Stimulated activated effector memory CD8-positive, alpha-beta T cell treated with anti-CD3 and anti-CD28 coated beads, Interleukin-12 subunit alpha, Interleukin-12 subunit beta, amount 100 ng/mL, for 72 hours (primary cell): ENCODE data around the gene TEX2.
A peak's percentile ranks its signal among the peaks of the same experiment; 100 is the strongest.

Experiments used
- ATAC-seq: fragments of 150-1000 bp; cut with Tn5 transposase; 2 replicates; pipeline ENCODE4 v1.10.0; 2021
- DNase-seq, 2 donors: peaks; one replicate each; pipeline ENCODE4 v3.0.0; 2021 to 2022; ENCODE audit warnings: low spot score in 2 of 2
- H3K27ac Mint-ChIP-seq: one replicate; pipeline ENCODE4 v1.8.0; 2022; ENCODE audit warnings: mild to moderate bottlenecking, mixed read lengths
- H3K36me3 Mint-ChIP-seq: one replicate; pipeline ENCODE4 v1.8.0; 2022; ENCODE audit warnings: mild to moderate bottlenecking, mixed read lengths
- H3K4me1 Mint-ChIP-seq: one replicate; pipeline ENCODE4 v1.8.0; 2022; ENCODE audit warnings: mixed read lengths
- H3K4me3 Mint-ChIP-seq: one replicate; pipeline ENCODE4 v1.8.0; 2022; ENCODE audit warnings: mild to moderate bottlenecking, mixed read lengths
- H3K9me3 Mint-ChIP-seq: one replicate; pipeline ENCODE4 v1.8.0; 2022; ENCODE audit warnings: mixed read lengths

The TEX2 gene

DNA sequence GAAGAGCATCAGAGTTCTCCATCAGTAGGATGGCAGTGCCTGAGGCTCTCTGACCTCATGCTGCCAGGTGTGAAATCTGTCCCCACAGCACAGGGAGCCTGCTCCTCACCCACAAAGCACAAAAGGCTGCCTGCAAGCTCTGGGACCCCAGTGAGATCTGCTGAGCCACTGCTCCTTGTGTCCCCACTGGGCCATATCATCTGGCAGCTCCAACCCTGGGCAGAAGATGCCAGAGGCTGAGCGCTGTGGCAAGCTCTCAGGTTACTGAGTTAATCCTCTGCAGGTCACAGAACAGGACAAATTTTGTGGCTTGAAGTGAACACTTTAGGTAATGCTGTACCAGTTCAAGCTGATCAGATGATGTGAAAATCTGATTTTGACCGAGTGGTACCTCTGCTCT, 106.4 kb downstream of the TEX2 start:
- ATAC-seq (no peak), DNase-seq (no peak)
- Mint-ChIP-seq H3K4me3 (no peak overlapping the region), H3K4me1 (no peaks in the 10 kb centered on the region), H3K27ac (no peak overlapping the region), H3K36me3 (peaks cover 18% of the 10 kb centered on the region), H3K9me3 (no peaks in the 10 kb centered on the region)

DNA sequence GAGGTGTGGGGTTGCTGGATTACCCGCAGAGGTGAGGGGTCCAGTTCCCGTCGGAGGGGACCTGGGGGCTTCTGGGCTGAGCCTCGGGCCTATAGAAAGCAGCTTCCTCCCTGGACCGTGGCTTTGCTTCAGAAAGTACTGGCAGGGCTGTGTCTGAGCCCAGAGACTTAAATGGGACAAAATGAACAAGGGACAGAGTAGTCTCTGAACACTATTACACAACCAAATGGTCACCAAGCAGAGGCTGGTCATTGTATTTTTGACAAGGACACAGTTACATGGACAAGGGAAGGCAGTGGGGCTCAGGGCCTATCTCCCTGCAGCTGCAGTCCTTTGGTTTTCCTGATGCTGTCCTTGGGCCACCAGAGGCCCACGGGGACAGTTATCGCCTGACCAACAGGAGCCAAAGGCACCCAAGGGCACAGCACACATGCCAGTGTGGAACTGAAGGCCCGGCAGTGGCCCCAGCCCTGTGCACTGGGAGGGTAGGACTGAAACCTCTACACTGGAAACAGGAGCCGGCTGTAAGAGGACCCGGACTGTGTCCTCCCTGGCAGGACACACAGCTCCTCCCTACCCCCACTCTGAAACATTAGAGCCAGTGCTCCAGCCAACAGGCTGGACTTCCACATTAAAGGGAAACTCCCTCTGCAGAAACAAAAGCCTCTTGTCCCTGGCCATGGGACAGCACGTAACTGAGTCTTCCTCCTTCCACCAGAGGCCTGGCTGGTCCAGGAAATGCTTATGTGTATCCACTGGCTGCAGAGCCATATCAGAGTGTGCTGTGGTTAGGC, 107.1 kb downstream of the TEX2 start:
- Mint-ChIP-seq H3K4me1 (no peaks in the 10 kb centered on the region), H3K27ac (peak overlapping the region; percentile 18), H3K36me3 (peaks cover 18% of the 10 kb centered on the region), H3K9me3 (no peaks in the 10 kb centered on the region), H3K4me3 (no peak overlapping the region)
- ATAC-seq (no peak), DNase-seq (no peak)

DNA sequence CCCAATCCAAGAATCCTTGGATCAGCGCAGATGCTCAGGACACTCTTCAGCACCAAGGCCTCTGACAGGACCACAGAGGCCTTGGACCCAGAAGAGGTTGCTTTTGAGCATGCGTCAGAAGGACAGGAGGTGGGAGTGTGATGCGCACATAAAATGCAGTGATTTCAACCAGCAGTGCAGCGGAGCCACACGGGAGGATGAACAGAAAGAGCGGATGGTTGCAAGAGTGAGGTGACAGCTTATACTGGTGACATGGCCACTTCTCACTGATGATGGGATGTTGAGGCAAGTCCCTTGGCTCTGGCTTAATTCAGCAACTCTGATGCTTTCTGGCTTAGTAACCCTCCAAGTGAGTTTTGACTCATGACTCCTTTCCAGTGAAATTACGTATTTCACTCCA, 107.9 kb downstream of the TEX2 start:
- Mint-ChIP-seq H3K36me3 (peaks cover 18% of the 10 kb centered on the region), H3K4me1 (no peaks in the 10 kb centered on the region), H3K4me3 (no peak overlapping the region), H3K9me3 (no peaks in the 10 kb centered on the region), H3K27ac (peak overlapping the region; percentile 18)
- DNase-seq (no peak), ATAC-seq (peak; percentile 66)

DNA sequence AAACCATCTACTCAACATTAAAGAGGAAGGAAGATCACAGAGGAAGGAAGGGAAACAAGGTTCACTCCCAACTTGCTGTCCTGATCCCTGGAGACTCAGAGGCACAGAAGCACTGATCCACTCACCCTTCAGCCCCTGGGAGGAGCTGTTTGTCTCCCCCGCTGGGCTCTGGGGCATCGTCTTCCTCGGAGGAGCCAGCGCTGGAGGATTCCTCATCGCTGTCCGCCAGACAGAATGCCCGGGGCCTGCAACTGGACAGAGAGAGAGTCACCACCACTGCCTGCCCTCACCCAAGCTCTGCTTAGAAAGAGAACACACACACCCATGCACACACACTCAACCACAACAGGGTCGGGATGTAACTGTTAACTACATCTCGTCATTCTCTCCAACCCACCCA, 108.3 kb downstream of the TEX2 start:
- DNase-seq (no peak), ATAC-seq (no peak)
- Mint-ChIP-seq H3K36me3 (peaks cover 18% of the 10 kb centered on the region), H3K9me3 (no peaks in the 10 kb centered on the region), H3K4me1 (no peaks in the 10 kb centered on the region), H3K4me3 (no peak overlapping the region), H3K27ac (peak overlapping the region; percentile 18)

DNA sequence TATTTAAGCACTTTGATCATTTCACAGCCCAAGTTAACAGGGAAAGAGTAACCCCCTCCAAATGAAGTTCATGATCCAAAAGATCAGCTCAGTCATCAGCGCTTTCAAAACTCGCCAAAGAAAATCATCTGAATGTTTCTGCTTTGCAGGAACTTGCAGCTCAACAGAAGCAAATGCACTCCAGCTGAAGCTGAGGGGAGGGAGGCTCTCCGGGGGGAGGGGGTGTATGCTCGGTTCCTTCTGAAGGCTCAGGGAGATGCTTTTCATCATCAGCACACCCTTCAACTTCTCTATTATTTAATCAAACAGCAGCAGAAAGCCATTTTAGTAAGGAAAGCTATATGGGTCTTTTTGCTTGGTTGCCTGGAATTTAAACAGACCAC, 108.8 kb downstream of the TEX2 start:
- H3K9me3 Mint-ChIP-seq, result no peaks in the 10 kb centered on the region
- no peaks in the 10 kb centered on the region for H3K4me1 Mint-ChIP-seq
- ATAC-seq (no peak), DNase-seq (no peak)
- no peak overlapping the region for H3K4me3 Mint-ChIP-seq
- peaks cover 18% of the 10 kb centered on the region for H3K36me3 Mint-ChIP-seq
- H3K27ac Mint-ChIP-seq, result no peak overlapping the region

DNA sequence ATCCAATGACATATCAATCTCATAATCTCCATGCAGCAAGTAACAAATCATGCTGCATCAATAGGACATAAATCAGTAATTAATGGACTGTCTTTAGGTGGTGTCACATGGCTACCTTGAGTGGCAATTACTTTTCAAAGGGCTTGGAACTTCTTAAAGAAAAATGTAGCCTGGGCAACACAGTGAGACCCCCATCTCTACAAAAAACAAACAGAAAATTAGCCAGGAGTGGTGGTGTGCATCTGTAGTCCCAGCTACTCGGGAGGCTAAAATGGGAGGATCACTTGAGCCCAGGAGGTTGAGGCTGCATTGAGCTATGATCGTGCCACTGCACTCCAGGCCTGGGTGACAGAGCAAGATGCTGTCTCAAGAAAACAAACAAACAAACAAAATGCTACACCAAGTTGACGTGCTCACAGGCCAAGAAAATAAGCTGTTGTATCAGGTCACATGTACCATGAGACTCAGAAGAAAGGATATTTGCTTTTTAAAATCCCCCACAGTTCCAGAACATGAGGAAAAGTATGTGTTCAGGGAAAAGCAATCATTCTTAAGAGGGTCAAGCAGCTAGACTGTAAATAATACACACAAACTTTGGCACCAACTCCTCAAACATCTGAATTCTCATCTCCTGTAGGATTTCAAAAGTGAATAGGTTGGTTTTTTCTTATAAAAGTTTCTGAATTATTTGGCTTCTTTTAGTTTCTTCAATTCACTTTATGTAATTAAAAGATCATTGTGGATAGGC, 109.3 kb downstream of the TEX2 start:
- ATAC-seq (no peak), DNase-seq (no peak)
- Mint-ChIP-seq H3K9me3 (no peaks in the 10 kb centered on the region), H3K4me1 (peaks cover 2% of the 10 kb centered on the region), H3K27ac (no peak overlapping the region), H3K36me3 (peaks cover 18% of the 10 kb centered on the region), H3K4me3 (no peak overlapping the region)

DNA sequence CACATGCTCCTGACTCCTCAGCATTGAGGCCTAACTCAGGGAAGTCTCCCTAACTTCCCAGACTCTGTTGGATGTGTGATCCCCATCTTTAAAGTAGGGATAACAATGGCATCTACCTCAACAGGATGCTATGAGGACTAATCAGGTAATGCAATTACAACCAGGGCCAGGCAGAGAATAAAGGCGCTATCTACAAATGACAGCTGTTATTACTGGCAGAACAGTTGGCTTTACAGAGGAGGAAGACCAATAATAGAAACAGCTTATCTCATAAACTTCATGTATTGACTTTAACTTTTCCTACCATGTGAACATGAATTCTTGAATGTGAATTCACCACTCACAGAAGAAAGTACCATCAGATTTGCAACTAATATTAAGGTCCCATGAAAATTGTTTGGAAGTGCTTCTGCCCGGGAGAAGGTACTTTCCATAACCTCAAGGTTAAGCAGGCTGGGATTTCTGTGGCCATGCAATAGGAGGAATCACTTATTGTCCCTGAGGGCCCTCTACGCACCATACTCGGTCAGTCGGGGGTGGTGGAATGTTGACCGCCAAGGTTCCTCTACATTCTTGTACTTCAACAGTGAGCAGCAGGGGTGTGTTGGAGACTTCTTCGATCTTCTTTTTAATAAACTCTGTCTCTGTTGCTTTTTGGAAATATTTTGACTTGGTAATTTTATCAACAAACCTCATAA, 110.5 kb downstream of the TEX2 start:
- ATAC-seq, result no peak
- Mint-ChIP-seq H3K9me3 (no peaks in the 10 kb centered on the region), H3K4me3 (no peak overlapping the region), H3K36me3 (peaks cover 18% of the 10 kb centered on the region), H3K4me1 (peaks cover 10% of the 10 kb centered on the region), H3K27ac (no peak overlapping the region)
- DNase-seq, result no peak

DNA sequence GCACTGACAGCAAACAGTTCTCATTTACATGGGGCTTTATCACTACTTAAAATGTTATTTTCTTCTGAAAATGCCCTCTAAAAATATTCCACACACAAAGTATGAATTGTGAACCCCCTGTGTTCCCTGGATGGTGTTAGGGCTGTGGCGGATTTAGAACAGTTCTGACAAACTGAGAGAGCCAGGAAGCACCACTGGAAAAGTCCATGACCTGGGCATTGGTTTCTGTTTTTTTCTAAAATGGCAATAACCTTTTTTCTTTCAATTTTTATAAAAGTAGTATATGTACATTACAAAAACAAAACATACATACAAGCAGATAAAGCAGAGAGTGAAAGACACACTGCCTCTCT, 112.1 kb downstream of the TEX2 start:
- Mint-ChIP-seq H3K9me3 (no peaks in the 10 kb centered on the region), H3K4me3 (no peak overlapping the region), H3K36me3 (peaks cover 18% of the 10 kb centered on the region), H3K27ac (peak overlapping the region; percentile 65), H3K4me1 (peaks cover 23% of the 10 kb centered on the region)
- ATAC-seq, result no peak
- no peak for DNase-seq

DNA sequence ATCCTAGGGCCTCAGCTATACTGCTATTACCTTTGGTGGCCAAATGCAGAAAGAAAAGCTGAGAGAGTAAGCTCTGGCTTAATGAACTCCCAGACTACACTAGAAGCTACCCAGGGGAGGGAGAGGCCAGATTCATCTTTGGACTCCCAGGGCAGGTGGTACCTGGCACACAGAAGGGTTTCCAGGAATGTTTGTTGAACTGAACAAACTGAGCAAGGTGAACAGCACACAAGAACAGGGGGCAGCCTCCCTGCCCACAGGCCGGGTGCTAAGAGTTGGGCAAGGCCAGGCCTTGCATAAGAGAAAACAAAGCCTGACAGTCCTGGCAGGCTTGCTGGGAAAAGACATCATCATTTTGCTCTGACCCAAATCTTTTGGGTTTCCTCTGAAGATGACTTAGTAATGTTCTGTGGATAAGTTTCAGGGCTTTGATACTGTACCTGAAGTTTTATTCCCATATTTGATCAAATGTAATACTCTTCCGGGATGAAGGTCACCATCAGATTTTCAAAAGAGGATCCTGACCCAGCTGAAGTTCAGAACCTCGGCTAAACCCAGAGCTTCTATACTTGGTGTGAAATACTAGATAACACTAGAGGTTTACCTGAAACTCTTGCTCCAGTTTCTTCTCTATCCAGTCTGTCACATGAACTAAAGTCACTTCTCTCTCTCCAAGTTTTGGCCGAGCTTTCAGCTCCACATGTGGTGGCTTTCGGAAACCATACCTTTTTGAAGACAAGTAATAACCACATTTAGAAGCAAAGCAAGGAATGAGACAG, 112.6 kb downstream of the TEX2 start:
- no peaks in the 10 kb centered on the region for H3K9me3 Mint-ChIP-seq
- H3K27ac Mint-ChIP-seq, result peak overlapping the region; percentile 65
- DNase-seq (no peak), ATAC-seq (no peak)
- H3K36me3 Mint-ChIP-seq, result peaks cover 18% of the 10 kb centered on the region
- no peak overlapping the region for H3K4me3 Mint-ChIP-seq
- H3K4me1 Mint-ChIP-seq, result peaks cover 23% of the 10 kb centered on the region

DNA sequence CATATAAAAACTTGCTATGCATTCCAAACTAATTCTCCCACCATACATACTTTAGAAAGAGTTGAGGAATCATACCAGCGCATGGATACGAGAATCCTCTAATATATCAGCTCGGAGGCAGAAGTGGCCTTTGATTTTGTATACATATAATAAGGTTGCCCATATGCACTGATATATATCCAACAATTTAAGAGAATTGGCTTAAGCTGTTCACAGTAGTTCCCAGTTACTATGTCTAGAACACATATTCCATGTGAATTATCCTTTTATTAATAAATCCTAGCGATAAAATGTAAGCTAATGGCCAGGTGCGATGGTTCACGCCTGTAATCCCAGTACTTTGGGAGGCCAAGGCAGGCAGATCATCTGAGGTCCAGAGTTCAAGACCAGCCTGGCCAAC, 113.9 kb downstream of the TEX2 start:
- no peak overlapping the region for H3K27ac Mint-ChIP-seq
- H3K4me3 Mint-ChIP-seq, result no peak overlapping the region
- no peak for ATAC-seq
- H3K36me3 Mint-ChIP-seq, result peaks cover 18% of the 10 kb centered on the region
- DNase-seq, result no peak
- peaks cover 23% of the 10 kb centered on the region for H3K4me1 Mint-ChIP-seq
- no peaks in the 10 kb centered on the region for H3K9me3 Mint-ChIP-seq

DNA sequence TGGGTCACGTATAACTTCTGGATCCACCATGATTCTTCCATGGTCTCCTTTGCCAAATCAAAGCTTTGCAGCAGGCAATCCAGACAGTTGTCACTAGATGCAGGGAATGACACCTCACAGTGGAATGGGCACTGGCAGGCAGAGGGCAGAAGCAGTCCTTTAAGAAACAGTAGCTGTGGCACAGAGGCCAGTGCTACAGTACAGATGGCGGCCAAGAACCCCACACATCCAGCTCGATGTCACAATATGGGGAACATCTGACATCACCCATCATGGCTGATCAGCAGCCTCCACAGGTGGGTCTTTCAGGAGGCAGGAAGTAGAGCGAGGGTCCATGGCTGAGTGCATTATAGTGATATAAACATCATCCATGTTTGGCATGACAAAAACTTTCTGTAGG, 114.4 kb downstream of the TEX2 start:
- Mint-ChIP-seq H3K4me1 (peaks cover 23% of the 10 kb centered on the region), H3K4me3 (no peak overlapping the region), H3K36me3 (peaks cover 18% of the 10 kb centered on the region), H3K27ac (peak overlapping the region; percentile 58), H3K9me3 (no peaks in the 10 kb centered on the region)
- ATAC-seq (no peak), DNase-seq (no peak)

DNA sequence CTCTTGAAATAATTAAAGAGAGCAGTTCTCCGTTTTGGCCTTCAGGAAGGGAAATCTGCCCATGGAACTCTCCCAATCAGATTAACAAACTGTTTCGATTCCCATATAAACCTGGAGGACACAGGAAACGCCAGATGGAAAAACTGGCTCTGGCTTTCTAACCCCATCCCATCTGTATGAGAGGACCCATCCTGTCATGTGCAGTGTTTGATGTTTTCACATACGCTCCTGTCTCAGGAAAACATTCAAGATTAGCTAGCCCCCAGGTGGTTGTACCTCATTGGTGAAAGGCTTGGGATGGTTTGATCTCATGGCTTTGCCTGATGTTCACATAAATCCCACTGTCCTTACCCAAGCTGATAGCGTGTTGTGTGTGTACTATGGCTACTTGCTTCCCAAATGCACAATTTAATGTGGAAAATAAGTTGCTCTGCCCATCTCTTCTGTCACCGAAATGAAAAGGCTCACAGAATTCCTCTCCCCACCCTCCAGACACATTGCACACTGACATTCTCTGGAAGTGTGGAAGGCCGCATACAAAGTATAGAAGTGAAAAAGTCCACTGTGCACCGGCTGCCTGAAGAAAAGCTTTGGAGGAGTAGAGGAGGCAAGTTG, 114.9 kb downstream of the TEX2 start:
- H3K9me3 Mint-ChIP-seq, result no peaks in the 10 kb centered on the region
- H3K4me3 Mint-ChIP-seq, result no peak overlapping the region
- H3K4me1 Mint-ChIP-seq, result peaks cover 23% of the 10 kb centered on the region
- H3K27ac Mint-ChIP-seq, result peak overlapping the region; percentile 58
- no peak for ATAC-seq
- DNase-seq, result no peak
- H3K36me3 Mint-ChIP-seq, result peaks cover 12% of the 10 kb centered on the region

DNA sequence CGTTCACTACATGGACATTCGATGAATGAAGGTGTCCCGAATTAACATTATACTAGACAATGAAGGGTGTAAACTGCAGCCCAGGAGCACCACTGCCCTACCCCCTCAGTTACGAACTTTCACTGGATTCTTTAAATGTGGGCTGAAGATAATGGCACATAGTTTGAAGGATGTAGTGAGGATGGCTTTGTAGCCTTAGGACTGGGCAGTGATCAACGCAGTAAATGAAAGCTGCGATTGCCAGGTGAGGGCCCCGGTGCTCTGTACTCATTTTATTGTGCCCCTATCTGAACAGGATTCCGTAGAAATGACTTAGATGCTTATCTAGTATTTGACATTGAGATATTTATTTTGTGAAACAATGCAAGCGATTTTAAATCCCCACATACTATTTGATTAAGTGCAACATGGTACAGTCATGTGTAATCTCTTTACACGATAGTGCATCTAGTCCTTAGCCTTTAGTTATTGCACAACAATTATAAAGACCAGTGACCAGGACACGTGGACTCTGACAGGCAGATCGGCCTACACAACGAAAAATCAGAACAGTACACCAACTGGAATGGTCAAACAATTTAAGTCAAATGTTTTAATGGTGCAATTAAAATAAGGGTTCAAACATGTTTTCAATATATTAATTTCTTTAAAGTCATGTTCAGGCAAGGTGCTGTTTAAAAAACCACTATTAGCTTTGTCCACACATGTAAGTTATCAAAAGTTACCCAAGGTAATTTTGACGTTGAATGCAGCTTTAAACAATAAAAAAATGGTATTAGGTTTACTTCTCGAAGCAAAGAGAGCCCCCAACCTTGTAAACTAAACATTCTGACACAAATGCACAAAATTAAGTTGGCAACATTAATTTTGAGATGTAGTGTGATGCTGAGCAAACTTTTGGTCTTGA, 115.7 kb downstream of the TEX2 start:
- Mint-ChIP-seq H3K9me3 (no peaks in the 10 kb centered on the region), H3K27ac (peak overlapping the region; percentile 58), H3K36me3 (peaks cover 5% of the 10 kb centered on the region), H3K4me3 (no peak overlapping the region), H3K4me1 (peaks cover 23% of the 10 kb centered on the region)
- DNase-seq (no peak), ATAC-seq (no peak)
